Cardiac fibroblast (primary cell): Measurements from ENCODE around the gene GRID2.

Experiments used
- DNase-seq, 2 donors: peaks; one replicate each; pipeline versions ENCODE4 v3.0.0 to v3.0.0-alpha.2; 2010; ENCODE audit warnings: low read depth in 2 of 2
- H3K4me3 ChIP-seq, 2 donors: replicated peaks in 1 of 2; 1 replicate in 1 of 2; 2 replicates in 1 of 2; pipeline ENCODE4 v1.5.1; 2011; ENCODE audit warnings: low read depth in 2 of 2, low read length in 2 of 2, mild to moderate bottlenecking in 2 of 2, moderate library complexity in 1 of 2
- TF ChIP-seq, protein P1 (sequence below): IDR thresholded peaks from one replicate; pipeline ENCODE4 v1.5.1; 2011; ENCODE audit warnings: low read depth, mild to moderate bottlenecking, low read length, inconsistent platforms

GRID2 gene

DNA sequence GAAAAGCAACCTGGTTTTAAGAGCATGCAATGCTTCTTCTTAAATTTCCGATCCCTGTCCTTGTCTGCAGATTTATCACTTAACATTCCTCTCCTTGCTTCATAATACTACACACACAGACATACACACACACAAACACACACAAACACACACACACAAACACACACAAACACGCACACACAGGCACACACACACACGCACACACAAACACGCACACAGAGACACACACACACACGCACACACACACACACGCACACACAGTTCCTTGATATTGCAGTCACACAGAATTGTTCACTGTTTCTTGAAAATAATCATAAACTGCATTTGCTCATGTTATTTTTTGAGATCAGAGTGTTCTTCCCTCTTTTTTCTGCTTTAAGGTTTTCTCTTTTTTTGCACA, 1066.5 kb downstream of the GRID2 start:
- no peak for DNase-seq
- H3K4me3 ChIP-seq = no peak overlapping the region
- TF ChIP-seq, protein P1, sequence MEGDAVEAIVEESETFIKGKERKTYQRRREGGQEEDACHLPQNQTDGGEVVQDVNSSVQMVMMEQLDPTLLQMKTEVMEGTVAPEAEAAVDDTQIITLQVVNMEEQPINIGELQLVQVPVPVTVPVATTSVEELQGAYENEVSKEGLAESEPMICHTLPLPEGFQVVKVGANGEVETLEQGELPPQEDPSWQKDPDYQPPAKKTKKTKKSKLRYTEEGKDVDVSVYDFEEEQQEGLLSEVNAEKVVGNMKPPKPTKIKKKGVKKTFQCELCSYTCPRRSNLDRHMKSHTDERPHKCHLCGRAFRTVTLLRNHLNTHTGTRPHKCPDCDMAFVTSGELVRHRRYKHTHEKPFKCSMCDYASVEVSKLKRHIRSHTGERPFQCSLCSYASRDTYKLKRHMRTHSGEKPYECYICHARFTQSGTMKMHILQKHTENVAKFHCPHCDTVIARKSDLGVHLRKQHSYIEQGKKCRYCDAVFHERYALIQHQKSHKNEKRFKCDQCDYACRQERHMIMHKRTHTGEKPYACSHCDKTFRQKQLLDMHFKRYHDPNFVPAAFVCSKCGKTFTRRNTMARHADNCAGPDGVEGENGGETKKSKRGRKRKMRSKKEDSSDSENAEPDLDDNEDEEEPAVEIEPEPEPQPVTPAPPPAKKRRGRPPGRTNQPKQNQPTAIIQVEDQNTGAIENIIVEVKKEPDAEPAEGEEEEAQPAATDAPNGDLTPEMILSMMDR = no peak

DNA sequence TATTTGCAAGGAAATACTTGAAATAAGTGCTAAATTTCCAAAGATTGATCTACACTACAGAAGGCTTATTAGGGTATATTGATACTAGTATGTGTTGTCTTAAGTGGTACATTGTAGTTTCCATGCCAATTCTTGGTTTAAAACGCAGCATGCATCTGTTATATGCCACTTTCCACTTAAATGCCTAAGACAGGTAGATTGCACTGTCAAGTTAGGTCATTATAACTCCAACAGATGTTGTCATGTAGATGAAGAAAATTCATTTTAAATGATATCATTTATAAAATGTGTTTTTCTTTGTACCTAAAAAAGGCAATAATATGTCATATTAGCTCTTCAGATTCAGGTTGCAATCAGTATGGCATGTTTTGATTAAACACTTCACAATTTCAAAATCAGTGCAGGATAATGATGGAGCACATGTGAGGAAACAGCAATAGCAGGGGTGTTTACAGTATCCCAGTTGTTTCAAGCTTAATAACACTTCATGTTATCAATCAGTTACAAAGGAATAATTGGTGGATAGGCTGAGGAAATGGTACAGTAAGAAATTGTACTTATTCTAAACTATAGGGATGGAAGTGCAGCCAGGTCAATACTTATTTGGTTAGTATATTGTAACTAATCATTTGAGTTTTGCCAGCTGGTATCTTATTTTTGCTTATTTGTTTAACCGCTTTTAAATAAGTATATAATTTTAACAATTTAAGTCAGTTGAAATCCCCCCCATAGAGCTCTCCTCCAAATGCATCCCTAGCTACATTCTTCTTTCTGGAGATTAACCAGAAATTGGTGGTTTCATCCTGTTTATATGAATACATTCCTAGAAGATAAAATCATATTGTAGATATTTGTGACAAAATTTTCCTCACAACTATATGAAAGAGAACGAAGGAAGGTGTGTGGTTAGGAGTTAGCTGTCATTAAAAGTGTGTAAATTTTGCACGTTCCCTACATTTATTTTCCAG, 1070.4 kb downstream of the GRID2 start:
- DNase-seq = no peak
- TF ChIP-seq, protein P1 = no peak
- no peak overlapping the region for H3K4me3 ChIP-seq

DNA sequence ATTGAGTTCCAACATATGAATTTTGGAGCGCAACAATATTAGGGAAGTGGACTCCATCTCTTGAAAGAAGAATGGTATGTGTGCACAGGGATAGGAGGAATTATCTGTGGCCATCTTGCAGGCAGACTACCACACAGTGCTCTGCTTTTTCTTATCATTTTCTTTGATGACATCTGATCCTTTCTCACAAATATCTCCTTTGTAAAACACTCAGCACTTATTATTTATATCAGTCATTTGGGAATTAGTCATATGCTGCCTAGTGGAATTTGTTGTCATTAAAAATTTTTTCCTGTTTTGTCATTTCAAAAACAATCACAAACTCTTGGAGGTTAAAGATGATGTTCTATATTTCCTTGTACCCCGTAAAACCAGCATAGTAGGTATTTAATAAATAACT, 1080.5 kb downstream of the GRID2 start:
- no peak overlapping the region for H3K4me3 ChIP-seq
- no peak for DNase-seq
- TF ChIP-seq, protein P1 = no peak

DNA sequence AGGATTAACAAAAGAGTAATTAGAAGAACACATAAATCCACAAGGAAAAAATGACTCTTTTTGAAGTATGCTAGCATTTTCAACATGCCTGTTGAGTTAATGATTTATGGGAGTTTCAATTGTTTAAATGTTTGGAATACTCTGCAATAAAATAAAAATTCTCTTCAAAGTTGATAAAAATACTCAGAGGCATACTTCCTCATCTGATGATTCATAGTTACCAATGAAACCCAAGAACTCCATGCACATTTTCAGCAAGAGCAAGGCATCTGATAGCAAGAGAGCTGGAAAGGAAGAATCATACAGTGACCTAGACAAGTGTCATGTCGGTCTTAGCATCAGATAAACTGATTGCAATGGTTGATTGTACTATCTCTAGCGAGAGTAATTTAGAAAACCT, 1081.1 kb downstream of the GRID2 start:
- DNase-seq = peak in 1 of 2 donors; percentile 0
- TF ChIP-seq, protein P1 = no peak
- H3K4me3 ChIP-seq = no peak overlapping the region

GRCh38 chr4:93394545-93395081, 1090.8 kb downstream of the GRID2 start:
- TF ChIP-seq, protein P1 = no peak
- peak; percentile 0 to 15 for DNase-seq
- H3K4me3 ChIP-seq = no peak overlapping the region

GRCh38 chr4:93396272-93396671, 1092.5 kb downstream of the GRID2 start:
- DNase-seq = peak; percentile 27 to 31
- no peak overlapping the region for H3K4me3 ChIP-seq
- TF ChIP-seq, protein P1 = no peak
